GM18508 (cell line): ENCODE measurements around the gene ARHGAP28.

Experiments used
- ATAC-seq: cut with Tn5 transposase; IDR thresholded peaks from one replicate; pipeline ENCODE4 v1.9.1; 2021; ENCODE audit warnings: moderate number of reproducible peaks; ENCODE audit not compliant: insufficient read depth, unreplicated experiment

ARHGAP28 gene

GRCh38 chr18:6859676-6860422 lies 130.3 kb downstream of the ARHGAP28 start:
- no peak for ATAC-seq

DNA sequence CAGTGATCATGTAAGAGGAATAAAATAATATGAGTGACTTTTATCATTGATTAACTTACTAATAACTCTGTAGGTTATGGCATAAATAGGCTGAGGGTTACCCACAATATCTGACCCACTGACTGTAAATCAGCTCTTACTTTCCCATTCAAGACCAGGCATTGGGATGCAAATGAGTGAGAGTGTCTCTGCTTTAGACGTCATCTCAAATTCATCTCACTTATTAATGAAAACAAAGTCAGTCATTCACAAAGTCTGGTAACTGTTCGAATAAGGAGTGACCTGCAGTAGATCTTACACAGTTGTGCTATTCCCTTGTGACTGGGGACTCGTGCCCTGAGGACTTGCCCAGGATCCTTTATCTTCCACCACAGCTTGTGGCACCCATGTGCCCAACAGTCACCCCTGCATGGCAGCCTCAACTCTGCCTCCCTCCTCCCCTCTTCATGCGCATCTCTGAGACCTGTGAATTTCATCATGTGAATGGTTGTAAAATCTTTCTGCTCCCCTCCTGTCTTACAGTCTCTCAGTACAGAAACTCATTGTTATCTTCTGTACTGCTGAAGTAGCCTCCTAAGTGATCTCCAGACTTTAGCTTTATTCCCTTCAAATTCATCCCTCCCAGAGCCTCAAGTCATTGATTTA lies 131.4 kb downstream of the ARHGAP28 start:
- no peak for ATAC-seq

GRCh38 chr18:6865251-6865650 lies 135.7 kb downstream of the ARHGAP28 start:
- ATAC-seq, result no peak

- no peak for ATAC-seq
Observed at GRCh38 chr18:6866552-6867085, 137.1 kb downstream of the ARHGAP28 start.

GRCh38 chr18:6868033-6868432 lies 138.5 kb downstream of the ARHGAP28 start:
- no peak for ATAC-seq

- no peak for ATAC-seq
Observed at GRCh38 chr18:6871566-6871965, 142.1 kb downstream of the ARHGAP28 start.

- ATAC-seq, result no peak
Observed at GRCh38 chr18:6873040-6873751, 143.7 kb downstream of the ARHGAP28 start.

GRCh38 chr18:6874315-6874714 lies 144.8 kb downstream of the ARHGAP28 start:
- no peak for ATAC-seq

GRCh38 chr18:6875749-6876148 lies 146.2 kb downstream of the ARHGAP28 start:
- no peak for ATAC-seq

DNA sequence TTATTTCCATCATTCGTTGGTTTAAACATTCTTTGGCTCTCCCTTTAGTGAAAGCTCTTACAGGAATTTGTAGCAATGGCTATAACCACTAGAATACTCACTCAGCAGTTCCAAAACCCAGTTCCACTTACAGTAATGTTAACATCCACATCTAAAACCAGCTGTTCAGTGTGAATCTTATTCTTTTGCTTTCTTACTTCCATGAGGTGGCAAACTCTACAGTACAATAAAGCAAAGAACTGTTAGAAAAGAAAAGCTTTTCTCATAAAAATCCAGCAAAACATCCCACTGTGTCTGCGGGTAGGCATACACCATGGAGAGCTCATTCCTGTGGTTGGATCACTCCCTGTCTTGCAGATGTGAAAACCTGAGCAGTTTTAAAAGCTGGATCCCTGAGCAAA lies 147.1 kb downstream of the ARHGAP28 start:
- no peak for ATAC-seq

DNA sequence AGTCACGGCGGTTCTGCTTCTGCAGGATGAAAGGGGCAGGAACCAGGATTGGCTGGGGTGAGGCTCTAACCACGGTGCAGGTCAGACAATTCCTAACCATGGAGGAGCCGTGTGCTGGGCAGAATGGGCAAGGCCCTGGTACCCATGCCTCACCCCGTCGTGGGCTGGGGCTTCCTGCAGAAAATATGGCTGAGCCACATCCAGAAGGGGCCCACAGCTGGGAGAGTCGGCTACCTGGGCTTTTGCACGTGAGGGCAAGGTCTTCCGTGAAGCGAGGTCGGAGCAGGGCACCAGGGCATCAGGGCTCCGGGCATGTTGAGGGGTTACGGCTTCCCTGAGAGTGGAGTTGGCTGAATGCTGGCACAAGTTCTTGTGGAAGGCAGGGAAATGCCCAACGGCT lies 147.8 kb downstream of the ARHGAP28 start:
- no peak for ATAC-seq

- no peak for ATAC-seq
Observed at GRCh38 chr18:6878556-6879297, 149.2 kb downstream of the ARHGAP28 start.

DNA sequence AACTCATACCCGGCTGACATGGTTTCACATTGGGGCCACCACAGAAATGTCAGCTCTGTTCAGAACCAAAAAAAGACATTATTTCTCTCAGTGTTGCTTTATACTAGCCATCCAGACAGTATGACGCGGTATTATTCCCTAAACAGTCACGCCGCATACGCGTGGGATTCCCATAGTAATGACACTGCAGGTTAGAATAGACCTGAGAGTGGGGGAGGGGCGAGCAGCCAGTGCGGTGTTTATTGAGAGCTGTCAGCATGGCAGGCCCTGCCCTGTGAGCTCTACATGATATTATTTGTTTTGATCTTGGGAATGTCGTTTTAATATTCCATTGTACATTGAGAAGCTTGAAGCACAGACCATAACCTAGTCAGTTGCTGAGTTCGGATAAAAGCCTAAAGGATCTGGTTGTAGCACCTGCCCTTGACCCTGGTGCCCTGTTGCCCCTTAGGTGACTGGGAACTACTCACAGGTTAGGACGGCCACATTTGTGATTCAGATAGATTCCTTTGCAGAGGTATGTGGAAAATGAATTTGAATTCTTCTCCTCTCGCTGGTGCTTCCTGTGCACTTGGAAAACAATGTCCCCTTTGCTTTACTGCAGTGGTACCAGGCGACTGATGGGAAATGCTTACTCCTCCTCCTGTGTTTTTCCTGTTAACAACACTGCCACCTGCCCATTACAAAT lies 150.1 kb downstream of the ARHGAP28 start:
- no peak for ATAC-seq

GRCh38 chr18:6881034-6881820 lies 151.7 kb downstream of the ARHGAP28 start:
- no peak for ATAC-seq

DNA sequence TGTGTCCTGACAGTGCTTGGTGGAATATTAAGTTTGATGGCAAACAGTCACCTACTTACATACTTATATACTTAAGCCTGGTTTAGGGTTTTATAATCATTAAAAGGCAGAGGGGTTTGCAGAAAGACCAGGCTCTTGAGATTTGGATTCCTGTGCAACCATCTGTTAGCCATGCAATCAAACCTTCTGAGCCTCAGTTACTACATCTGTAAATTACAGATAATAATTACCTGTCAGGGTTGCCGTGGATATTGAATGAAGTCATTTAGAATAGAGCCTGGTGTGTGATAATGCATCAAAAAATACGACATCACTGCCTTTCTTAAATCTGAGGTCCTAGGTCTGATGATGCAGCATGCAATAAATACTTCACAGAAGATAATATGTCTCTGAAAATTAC lies 152.9 kb downstream of the ARHGAP28 start:
- no peak for ATAC-seq

GRCh38 chr18:6885006-6885481 lies 155.5 kb downstream of the ARHGAP28 start:
- no peak for ATAC-seq

DNA sequence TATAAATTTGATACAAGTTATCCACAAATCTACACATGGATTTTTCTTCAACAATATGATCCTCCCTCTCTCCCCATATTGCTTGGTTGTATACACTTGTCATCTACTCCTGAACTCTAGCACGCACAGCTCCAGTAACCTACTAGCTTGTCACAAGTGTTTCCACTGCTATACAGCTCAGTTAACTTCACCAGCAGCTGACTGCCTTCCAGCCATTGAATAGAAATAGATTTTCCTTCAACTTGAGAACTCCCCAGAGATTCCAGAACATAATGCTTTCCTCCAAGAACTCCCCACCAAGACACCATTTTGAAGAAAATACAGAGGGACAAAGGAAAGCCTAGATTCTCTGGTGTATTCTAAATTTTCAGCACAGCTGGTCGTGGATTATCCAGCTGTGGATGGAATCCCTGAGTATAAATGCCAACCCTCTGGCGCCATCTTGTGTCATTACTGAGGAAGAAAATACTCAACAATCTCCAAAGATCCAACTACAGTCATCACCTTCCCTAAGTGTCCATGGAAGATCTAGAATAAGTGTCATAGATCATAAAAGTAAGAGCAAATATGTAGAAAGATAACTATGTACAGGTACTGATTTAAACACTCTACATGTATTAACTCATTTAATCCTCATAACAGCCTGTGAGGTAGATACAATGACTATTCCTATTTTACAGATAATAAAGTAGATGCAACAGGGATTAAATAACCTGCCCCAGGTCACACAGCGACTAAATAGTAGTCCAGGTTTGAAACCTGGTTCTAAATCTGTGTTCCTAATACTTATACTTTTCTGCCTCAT lies 156.7 kb downstream of the ARHGAP28 start:
- no peak for ATAC-seq

DNA sequence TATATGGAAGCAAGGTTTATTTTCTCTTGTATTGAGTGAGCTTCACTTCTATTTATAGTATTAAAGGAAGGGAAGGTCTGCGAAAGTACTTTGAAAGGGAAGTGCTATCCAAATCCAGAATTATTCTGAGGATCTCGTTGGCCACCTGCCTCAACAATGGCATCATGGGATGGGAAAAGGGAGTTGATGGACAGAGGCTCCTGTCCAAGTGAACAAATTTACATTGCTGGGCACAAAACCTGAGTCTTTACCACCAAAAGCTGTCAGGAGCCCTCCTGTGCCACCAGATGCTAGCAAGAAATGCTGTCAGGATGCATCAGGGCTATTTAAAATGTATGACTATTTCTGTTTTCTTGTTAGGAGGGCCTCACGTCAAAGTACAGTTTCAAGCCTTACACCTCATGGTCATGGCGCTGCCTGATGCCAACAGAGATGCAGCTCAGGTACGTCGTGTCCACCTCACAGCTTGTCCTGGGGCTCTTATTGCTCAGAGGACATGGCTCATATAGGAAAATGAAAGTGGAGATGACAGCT lies 157.3 kb downstream of the ARHGAP28 start:
- ATAC-seq, result no peak
